Activated CD4-positive, alpha-beta T cell treated with anti-CD3 and anti-CD28 coated beads, Interleukin-2, amount 10 ng/mL, durations not matched to agents 24 days and 14 days (primary cell): ENCODE measurements around the gene PADI1. TPM values are rescaled to one million over a fixed set of nuclear protein-coding genes. Genes with fewer than 3 reads are reported as not detected.

Experiments
- DNase-seq: peaks from one replicate; pipeline ENCODE4 v3.0.0; 2022
- H3K27ac Mint-ChIP-seq: one replicate; pipeline ENCODE4 v1.8.0; 2022; ENCODE audit warnings: mild to moderate bottlenecking, mixed read lengths
- H3K27me3 Mint-ChIP-seq: one replicate; pipeline ENCODE4 v1.8.0; 2022; ENCODE audit warnings: mixed read lengths
- H3K36me3 Mint-ChIP-seq: one replicate; pipeline ENCODE4 v1.8.0; 2022; ENCODE audit warnings: low read depth, mild to moderate bottlenecking, mixed read lengths
- H3K4me1 Mint-ChIP-seq: one replicate; pipeline ENCODE4 v1.8.0; 2021; ENCODE audit warnings: mixed read lengths
- H3K4me3 Mint-ChIP-seq: one replicate; pipeline ENCODE4 v1.8.0; 2022; ENCODE audit warnings: mild to moderate bottlenecking, moderate library complexity, mixed read lengths
- H3K9me3 Mint-ChIP-seq: one replicate; pipeline ENCODE4 v1.8.0; 2021; ENCODE audit warnings: mixed read lengths
- intact Hi-C: fragments of 100-400 bp; cut with micrococcal nuclease; formaldehyde crosslinking; loops from one replicate; pipeline ENCODE4 v1.15.1; 2023
- total RNA-seq: library from RNA; stranded (reverse); gene quantifications from 2 replicates; pipeline ENCODE4 v1.2.3, GENCODE V29; 2022

The PADI1 gene
- total RNA-seq, 1 donor from 2014 or later, result not detected

DNA sequence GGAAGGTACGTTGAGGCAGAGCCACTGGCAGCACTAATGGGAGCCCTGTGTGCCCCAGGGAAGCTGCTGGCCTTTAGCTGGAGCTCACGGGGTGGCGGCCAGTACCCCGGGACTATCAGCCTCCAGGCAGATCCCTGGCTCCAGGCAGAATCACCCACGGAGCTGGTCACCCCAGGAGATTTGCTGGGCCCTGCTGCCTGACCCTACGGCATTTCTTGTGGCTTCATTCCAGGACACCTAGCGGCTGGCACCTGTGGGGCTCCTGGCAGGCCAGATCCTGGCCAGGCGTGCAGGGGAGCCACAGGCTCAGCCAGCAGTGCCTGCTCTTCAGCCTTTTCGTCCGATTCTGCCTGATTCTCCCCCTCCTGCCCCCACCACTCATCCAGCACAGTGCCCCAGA lies 7.1 kb downstream of the PADI1 start:
- Mint-ChIP-seq H3K9me3 (no peaks in the 10 kb centered on the region), H3K4me3 (no peak overlapping the region), H3K4me1 (peaks cover 33% of the 10 kb centered on the region), H3K36me3 (no peaks in the 10 kb centered on the region), H3K27ac (no peak overlapping the region), H3K27me3 (peaks cover 25% of the 10 kb centered on the region)
- no peak for DNase-seq
- intact Hi-C loops, result no loop called here

- H3K27ac Mint-ChIP-seq, result no peak overlapping the region
- H3K36me3 Mint-ChIP-seq, result no peaks in the 10 kb centered on the region
Observed at GRCh38 chr1:17212487-17213121, 7.7 kb downstream of the PADI1 start.

DNA sequence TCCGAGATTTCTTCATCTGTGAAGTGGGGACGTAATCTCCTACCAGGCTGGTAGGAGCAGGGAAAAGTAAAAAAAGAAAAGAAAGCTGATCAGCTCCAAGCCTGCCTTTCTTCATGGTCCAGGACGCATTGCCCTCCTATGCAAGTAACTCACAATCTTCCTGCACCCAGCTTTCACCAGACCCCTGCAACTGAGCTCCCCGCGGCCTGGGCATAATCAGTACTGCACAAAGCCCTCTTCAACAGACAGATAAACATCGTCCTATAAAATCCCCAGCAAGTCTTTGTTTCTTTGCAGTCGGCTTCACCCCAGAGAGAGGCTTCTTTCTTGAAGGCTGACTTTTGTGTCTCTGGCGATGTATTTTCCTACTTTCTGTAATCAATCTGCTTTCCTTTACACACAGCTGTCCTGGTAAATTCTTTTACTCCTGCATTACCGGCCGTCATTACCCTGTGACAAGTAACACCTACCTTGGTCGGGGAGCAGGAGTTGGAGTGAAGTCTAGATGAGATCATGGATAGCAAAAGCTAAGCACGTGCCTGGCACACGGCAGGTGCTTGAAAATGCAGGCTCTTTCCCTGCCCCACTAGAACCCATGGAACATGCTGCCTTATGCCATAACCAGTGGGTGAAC lies 8.3 kb downstream of the PADI1 start:
- H3K4me1 Mint-ChIP-seq, result peaks cover 20% of the 10 kb centered on the region
- no peaks in the 10 kb centered on the region for H3K36me3 Mint-ChIP-seq
- H3K27me3 Mint-ChIP-seq, result peaks cover 25% of the 10 kb centered on the region
- H3K9me3 Mint-ChIP-seq, result no peaks in the 10 kb centered on the region
- H3K4me3 Mint-ChIP-seq, result peak overlapping the region; percentile 23
- DNase-seq, result no peak
- no peak overlapping the region for H3K27ac Mint-ChIP-seq
- intact Hi-C loops, result no loop called here

More at GRCh38 chr1:17212487-17213121, 7.7 kb downstream of the PADI1 start:
- peaks cover 25% of the 10 kb centered on the region for H3K27me3 Mint-ChIP-seq
- intact Hi-C loops, result no loop called here
- H3K4me3 Mint-ChIP-seq, result peak overlapping the region; percentile 23
- peaks cover 27% of the 10 kb centered on the region for H3K4me1 Mint-ChIP-seq
- DNase-seq, result peak; percentile 81
- H3K9me3 Mint-ChIP-seq, result no peaks in the 10 kb centered on the region

GRCh38 chr1:17213782-17214148 lies 8.8 kb downstream of the PADI1 start:
- H3K27me3 Mint-ChIP-seq, result peaks cover 25% of the 10 kb centered on the region
- H3K4me3 Mint-ChIP-seq, result no peak overlapping the region
- H3K36me3 Mint-ChIP-seq, result no peaks in the 10 kb centered on the region
- H3K9me3 Mint-ChIP-seq, result no peaks in the 10 kb centered on the region
- no peak for DNase-seq
- peaks cover 16% of the 10 kb centered on the region for H3K4me1 Mint-ChIP-seq
- no peak overlapping the region for H3K27ac Mint-ChIP-seq
- intact Hi-C loops, result no loop called here

DNA sequence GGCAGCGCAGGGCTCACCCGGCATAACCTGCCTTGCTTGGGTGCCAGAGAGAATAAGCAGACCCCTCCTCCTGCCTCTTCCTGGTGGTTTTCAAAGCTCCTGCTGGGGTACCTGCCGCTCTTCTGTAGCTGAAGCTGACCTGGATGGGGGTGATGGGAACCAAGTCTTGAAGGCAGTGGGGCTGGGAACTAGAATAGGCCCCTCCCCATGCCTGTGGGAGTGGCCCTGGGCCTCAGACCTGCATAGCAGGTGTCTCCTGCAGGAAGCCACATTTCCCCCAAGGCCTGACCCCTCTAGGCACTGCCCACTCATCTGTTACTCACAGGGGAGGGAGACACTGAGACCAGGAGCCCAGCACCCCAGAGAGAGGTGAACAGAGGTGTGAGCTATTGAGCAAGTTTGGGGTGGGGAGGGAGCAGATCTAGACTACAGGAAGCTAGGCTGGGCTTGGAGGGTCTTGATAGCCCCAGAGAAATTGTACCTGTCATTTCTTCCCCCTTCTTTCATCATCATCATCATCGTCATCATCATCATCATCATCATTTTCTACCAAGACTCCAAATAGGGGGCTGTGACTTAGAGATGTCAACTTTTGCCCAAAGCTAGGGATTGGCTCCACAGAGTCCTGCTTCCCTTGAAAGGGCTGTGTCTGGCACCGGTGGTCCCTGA lies 10.1 kb downstream of the PADI1 start:
- no peak overlapping the region for H3K27ac Mint-ChIP-seq
- peaks cover 24% of the 10 kb centered on the region for H3K27me3 Mint-ChIP-seq
- H3K4me3 Mint-ChIP-seq, result no peak overlapping the region
- peaks cover 12% of the 10 kb centered on the region for H3K4me1 Mint-ChIP-seq
- intact Hi-C loops, result no loop called here
- no peak for DNase-seq
- no peaks in the 10 kb centered on the region for H3K36me3 Mint-ChIP-seq
- no peaks in the 10 kb centered on the region for H3K9me3 Mint-ChIP-seq

DNA sequence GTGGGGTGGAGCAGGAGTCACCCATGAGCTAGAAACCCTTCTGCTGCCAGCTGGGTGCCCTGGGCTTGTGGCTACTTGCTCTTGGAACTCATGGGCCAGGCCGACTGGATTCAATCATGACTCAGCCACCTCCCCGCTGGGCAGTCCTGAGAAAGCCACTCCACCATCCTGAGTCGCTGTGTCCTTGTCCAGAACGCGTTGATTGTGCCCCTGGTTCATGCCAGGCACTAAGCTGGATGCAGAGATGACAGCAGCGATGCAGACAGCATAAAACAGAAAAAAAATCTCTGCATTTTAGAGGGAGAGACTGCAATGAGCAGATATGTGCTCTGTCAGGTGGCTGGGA lies 10.6 kb downstream of the PADI1 start:
- intact Hi-C loops, result no loop called here
- Mint-ChIP-seq H3K27ac (no peak overlapping the region), H3K4me1 (peaks cover 12% of the 10 kb centered on the region), H3K27me3 (peaks cover 24% of the 10 kb centered on the region), H3K36me3 (no peaks in the 10 kb centered on the region), H3K9me3 (no peaks in the 10 kb centered on the region), H3K4me3 (no peak overlapping the region)
- no peak for DNase-seq

DNA sequence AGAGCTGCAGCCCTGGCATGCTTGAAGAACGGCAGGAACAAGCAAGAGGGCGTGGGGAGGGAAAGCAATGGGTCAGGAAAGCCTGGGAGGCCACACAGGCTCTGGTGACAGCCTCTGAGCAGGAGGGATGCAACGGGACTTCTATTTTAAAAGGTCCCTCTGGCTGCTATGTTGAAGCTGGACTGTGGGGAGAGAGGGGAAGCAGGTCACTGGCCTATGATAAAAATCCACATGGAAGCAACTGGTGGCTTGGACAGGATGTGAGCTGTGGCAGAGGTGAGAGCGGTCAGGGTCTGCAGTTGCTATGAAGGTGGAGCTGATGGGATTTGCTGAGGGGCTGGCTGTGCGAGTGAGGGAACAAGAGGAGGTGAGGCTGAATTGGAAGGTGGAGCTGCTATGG lies 11.2 kb downstream of the PADI1 start:
- DNase-seq, result no peak
- intact Hi-C loops, result no loop called here
- H3K36me3 Mint-ChIP-seq, result no peaks in the 10 kb centered on the region
- no peak overlapping the region for H3K4me3 Mint-ChIP-seq
- H3K27me3 Mint-ChIP-seq, result peaks cover 24% of the 10 kb centered on the region
- no peak overlapping the region for H3K27ac Mint-ChIP-seq
- no peaks in the 10 kb centered on the region for H3K9me3 Mint-ChIP-seq
- H3K4me1 Mint-ChIP-seq, result peaks cover 12% of the 10 kb centered on the region

DNA sequence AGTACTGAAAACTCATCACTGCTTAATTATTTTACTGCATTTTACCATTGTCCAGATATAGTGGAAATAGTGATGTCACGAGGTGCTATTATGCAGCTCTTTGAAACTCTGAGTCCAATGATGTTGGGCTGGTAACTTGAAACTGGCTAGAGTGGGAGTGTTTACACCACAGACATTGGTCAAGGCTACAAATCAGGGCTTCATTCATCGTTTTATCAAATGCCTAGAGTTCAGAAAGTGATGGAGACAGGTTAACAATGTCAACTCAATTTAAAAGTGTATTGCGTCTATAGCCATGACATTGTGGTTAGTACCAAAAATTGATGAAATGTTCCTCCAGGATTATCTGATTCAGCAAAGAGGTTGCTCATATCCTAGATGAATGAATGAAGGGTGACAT lies 12.7 kb downstream of the PADI1 start:
- Mint-ChIP-seq H3K36me3 (no peaks in the 10 kb centered on the region), H3K4me3 (no peak overlapping the region), H3K27ac (no peak overlapping the region), H3K27me3 (peaks cover 21% of the 10 kb centered on the region), H3K4me1 (peaks cover 8% of the 10 kb centered on the region), H3K9me3 (no peaks in the 10 kb centered on the region)
- no peak for DNase-seq
- intact Hi-C loops, result no loop called here

GRCh38 chr1:17218939-17219338 lies 14.0 kb downstream of the PADI1 start:
- Mint-ChIP-seq H3K4me1 (no peaks in the 10 kb centered on the region), H3K9me3 (no peaks in the 10 kb centered on the region), H3K27me3 (peaks cover 8% of the 10 kb centered on the region), H3K4me3 (no peak overlapping the region), H3K27ac (no peak overlapping the region), H3K36me3 (no peaks in the 10 kb centered on the region)
- intact Hi-C loops, result no loop called here
- no peak for DNase-seq

- Mint-ChIP-seq H3K27me3 (peaks cover 4% of the 10 kb centered on the region), H3K4me3 (no peak overlapping the region), H3K36me3 (no peaks in the 10 kb centered on the region), H3K4me1 (no peaks in the 10 kb centered on the region), H3K27ac (no peak overlapping the region), H3K9me3 (no peaks in the 10 kb centered on the region)
- intact Hi-C loops, result no loop called here
- no peak for DNase-seq
Observed at GRCh38 chr1:17220287-17220686, 15.4 kb downstream of the PADI1 start.

- no peaks in the 10 kb centered on the region for H3K9me3 Mint-ChIP-seq
- no peak for DNase-seq
- H3K4me3 Mint-ChIP-seq, result no peak overlapping the region
- intact Hi-C loops, result no loop called here
- no peak overlapping the region for H3K27ac Mint-ChIP-seq
- no peaks in the 10 kb centered on the region for H3K36me3 Mint-ChIP-seq
- H3K27me3 Mint-ChIP-seq, result no peaks in the 10 kb centered on the region
- no peaks in the 10 kb centered on the region for H3K4me1 Mint-ChIP-seq
Observed at GRCh38 chr1:17222557-17222956, 17.6 kb downstream of the PADI1 start.

GRCh38 chr1:17224434-17224833 lies 19.5 kb downstream of the PADI1 start:
- H3K4me3 Mint-ChIP-seq, result no peak overlapping the region
- H3K9me3 Mint-ChIP-seq, result no peaks in the 10 kb centered on the region
- H3K36me3 Mint-ChIP-seq, result no peaks in the 10 kb centered on the region
- H3K4me1 Mint-ChIP-seq, result no peaks in the 10 kb centered on the region
- no peak overlapping the region for H3K27ac Mint-ChIP-seq
- no peaks in the 10 kb centered on the region for H3K27me3 Mint-ChIP-seq
- no peak for DNase-seq
- intact Hi-C loops, result no loop called here

DNA sequence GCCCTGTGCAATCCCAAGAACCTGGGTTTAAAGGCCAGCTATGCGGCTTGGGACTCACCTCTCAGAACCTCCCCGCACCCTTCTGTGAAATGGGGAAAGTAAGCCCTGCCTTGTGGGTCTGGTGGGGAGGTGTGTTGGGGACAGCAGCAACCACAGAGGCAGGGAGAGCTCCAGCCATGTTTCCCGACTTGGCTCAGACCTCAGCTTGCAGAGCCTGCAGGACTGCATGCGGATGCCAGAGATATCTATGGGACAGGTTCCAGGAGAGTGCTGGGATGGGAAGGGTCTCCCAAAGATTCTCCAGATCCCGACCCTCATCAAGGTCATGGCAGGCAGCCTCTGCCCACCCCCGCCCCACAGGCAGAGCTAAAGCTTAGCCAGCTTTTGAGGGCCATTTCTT lies 20.2 kb downstream of the PADI1 start:
- Mint-ChIP-seq H3K4me1 (no peaks in the 10 kb centered on the region), H3K36me3 (no peaks in the 10 kb centered on the region), H3K9me3 (no peaks in the 10 kb centered on the region), H3K4me3 (no peak overlapping the region), H3K27me3 (no peaks in the 10 kb centered on the region), H3K27ac (no peak overlapping the region)
- DNase-seq, result no peak
- intact Hi-C loops, result no loop called here

GRCh38 chr1:17227358-17227915 lies 22.5 kb downstream of the PADI1 start:
- Mint-ChIP-seq H3K9me3 (no peaks in the 10 kb centered on the region), H3K27me3 (no peaks in the 10 kb centered on the region), H3K27ac (no peak overlapping the region), H3K36me3 (no peaks in the 10 kb centered on the region), H3K4me3 (no peak overlapping the region), H3K4me1 (no peaks in the 10 kb centered on the region)
- DNase-seq, result no peak
- intact Hi-C loops, result no loop called here
